Osteocyte (in vitro differentiated cells): ENCODE results near the gene PABPN1L. TPM values are rescaled to one million over a fixed set of nuclear protein-coding genes. Genes with fewer than 3 reads are reported as not detected.

Source experiments
- DNase-seq: peaks from one replicate; pipeline ENCODE4 v3.0.0; 2021; ENCODE audit warnings: mixed read lengths; ENCODE audit not compliant: unreplicated experiment; ENCODE audit errors: extremely low spot score
- H3K27ac Mint-ChIP-seq: one replicate; pipeline ENCODE4 v1.8.0; 2021; ENCODE audit warnings: mild to moderate bottlenecking, mixed read lengths; ENCODE audit not compliant: unreplicated experiment
- H3K27me3 Mint-ChIP-seq: one replicate; pipeline ENCODE4 v1.8.0; 2021; ENCODE audit warnings: mixed read lengths; ENCODE audit not compliant: unreplicated experiment
- H3K36me3 Mint-ChIP-seq: one replicate; pipeline ENCODE4 v1.8.0; 2021; ENCODE audit warnings: mixed read lengths; ENCODE audit not compliant: unreplicated experiment
- H3K4me1 Mint-ChIP-seq: one replicate; pipeline ENCODE4 v1.8.0; 2021; ENCODE audit warnings: mixed read lengths; ENCODE audit not compliant: unreplicated experiment
- H3K4me3 Mint-ChIP-seq: one replicate; pipeline ENCODE4 v1.8.0; 2021; ENCODE audit warnings: mild to moderate bottlenecking, moderate library complexity, mixed read lengths; ENCODE audit not compliant: unreplicated experiment
- H3K9me3 Mint-ChIP-seq: one replicate; pipeline ENCODE4 v1.8.0; 2021; ENCODE audit warnings: mixed read lengths; ENCODE audit not compliant: unreplicated experiment
- total RNA-seq: library from RNA; stranded (reverse); gene quantifications from 2 replicates; pipeline ENCODE4 v1.2.1, GENCODE V29; 2021
- TF ChIP-seq, protein P1 (sequence below): fragments of 200-600 bp; sonication (generic); IDR thresholded peaks from 2 replicates; pipeline ENCODE4 v1.5.0; 2021; ENCODE audit warnings: antibody characterized with exemption, mild to moderate bottlenecking, moderate library complexity

PABPN1L gene
- total RNA-seq, 1 donor from 2014 or later, result not detected

DNA sequence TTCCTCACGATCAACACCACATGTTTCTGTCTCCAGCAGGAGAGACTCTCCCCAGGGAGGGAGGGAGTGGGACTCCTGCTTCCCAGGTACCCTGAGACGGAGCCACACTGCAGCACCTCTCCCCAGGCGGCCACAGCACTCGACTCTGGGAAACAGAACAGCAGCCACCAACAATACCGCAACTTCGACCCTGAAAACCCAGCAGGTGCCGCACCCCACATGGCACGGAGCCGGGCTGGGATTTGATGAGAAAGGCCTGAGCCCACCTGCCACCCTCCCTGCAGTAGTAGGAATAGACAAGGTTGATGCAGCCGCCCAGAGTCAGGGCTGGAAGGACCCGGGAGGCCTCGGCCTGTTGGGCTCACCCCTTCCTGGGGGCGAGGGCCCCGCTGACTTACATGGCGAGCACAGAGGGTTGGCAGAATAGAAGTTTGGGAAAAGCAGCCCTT, 24.1 kb downstream of the PABPN1L start:
- Mint-ChIP-seq H3K27me3 (no peaks in the 10 kb centered on the region), H3K27ac (no peak overlapping the region), H3K9me3 (no peaks in the 10 kb centered on the region), H3K4me1 (no peaks in the 10 kb centered on the region), H3K36me3 (peaks cover 4% of the 10 kb centered on the region), H3K4me3 (no peak overlapping the region)
- no peak for DNase-seq
- TF ChIP-seq, protein P1, sequence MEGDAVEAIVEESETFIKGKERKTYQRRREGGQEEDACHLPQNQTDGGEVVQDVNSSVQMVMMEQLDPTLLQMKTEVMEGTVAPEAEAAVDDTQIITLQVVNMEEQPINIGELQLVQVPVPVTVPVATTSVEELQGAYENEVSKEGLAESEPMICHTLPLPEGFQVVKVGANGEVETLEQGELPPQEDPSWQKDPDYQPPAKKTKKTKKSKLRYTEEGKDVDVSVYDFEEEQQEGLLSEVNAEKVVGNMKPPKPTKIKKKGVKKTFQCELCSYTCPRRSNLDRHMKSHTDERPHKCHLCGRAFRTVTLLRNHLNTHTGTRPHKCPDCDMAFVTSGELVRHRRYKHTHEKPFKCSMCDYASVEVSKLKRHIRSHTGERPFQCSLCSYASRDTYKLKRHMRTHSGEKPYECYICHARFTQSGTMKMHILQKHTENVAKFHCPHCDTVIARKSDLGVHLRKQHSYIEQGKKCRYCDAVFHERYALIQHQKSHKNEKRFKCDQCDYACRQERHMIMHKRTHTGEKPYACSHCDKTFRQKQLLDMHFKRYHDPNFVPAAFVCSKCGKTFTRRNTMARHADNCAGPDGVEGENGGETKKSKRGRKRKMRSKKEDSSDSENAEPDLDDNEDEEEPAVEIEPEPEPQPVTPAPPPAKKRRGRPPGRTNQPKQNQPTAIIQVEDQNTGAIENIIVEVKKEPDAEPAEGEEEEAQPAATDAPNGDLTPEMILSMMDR, result no peak

- no peaks in the 10 kb centered on the region for H3K27me3 Mint-ChIP-seq
- H3K4me1 Mint-ChIP-seq, result no peaks in the 10 kb centered on the region
- H3K4me3 Mint-ChIP-seq, result no peak overlapping the region
- H3K36me3 Mint-ChIP-seq, result peaks cover 4% of the 10 kb centered on the region
- DNase-seq, result no peak
- TF ChIP-seq, protein P1, result no peak
- no peak overlapping the region for H3K27ac Mint-ChIP-seq
- H3K9me3 Mint-ChIP-seq, result no peaks in the 10 kb centered on the region
Measured at GRCh38 chr16:88841521-88842307, 24.7 kb downstream of the PABPN1L start.

DNA sequence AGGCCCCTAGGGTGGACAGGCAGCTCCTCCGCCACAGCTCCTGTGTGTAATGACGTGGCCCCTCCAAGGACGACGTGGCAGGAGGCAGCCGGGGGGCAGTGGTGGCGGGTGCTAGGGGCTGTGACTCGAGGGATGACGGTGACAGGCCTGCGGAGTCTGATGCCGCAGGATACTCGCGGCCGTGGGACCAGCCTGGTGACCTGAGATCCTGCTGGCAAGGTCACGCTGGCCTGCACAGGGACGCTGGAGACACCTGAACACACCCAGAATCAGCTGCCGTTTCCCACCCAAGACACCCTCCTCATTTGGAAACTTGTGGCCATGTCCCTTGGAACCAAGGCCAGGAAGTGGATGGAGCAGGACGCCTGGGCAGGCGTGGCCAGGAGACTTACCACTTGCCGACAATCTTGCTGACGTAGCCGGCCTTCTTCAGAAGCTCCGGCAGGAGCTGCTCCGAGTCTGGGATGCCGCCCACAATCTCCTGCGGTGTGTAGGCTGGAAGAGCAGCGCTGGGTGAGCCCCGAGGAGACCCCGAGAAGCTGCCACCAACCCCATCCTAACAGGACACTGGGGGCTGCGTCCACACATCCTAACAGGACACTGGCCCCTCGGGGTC, 25.8 kb downstream of the PABPN1L start:
- Mint-ChIP-seq H3K9me3 (no peaks in the 10 kb centered on the region), H3K36me3 (peaks cover 4% of the 10 kb centered on the region), H3K27ac (no peak overlapping the region), H3K4me3 (no peak overlapping the region), H3K4me1 (no peaks in the 10 kb centered on the region), H3K27me3 (no peaks in the 10 kb centered on the region)
- TF ChIP-seq, protein P1, result no peak
- no peak for DNase-seq

DNA sequence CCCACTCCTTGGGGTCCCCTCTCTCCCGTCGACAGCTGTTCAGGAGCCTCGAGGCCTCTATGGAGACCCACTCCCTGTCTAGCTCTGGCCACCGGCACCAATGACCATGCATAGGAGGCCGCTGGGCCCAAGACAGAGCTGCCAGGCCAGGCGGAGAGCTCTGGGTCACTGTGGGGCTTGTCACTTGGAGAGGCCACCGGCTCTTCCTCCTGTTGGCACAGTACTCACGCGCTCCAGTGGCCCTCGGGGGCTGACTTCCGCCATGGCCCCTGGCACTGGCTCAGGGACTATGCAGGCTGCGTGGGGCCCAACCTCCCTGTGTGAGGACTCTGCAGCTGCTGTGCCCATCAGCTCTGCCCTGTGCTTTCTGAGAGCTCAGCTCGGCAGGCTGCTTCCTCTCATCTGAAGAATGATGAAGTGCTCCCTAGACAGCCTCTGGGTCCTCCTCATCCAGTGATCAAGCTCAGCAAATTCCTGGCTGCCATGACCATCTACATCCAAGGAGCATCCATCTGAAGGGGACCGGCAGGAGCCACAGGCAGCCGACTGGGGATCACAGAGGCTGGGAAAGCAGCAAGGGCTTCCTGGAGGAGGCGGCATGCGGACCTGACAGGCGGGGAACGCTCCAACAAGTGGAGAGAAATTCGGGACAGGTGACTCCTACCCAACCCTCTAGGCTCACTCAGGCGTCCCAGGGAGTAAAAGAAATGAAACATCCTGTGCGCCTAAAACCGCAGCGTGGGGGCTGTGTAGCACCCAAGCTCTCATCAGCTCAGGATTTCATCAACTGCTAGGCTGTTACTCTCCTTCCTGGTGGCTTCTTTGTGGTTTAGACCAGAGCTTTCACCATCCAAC, 26.5 kb downstream of the PABPN1L start:
- Mint-ChIP-seq H3K27me3 (no peaks in the 10 kb centered on the region), H3K36me3 (peaks cover 4% of the 10 kb centered on the region), H3K9me3 (no peaks in the 10 kb centered on the region), H3K27ac (no peak overlapping the region), H3K4me1 (no peaks in the 10 kb centered on the region), H3K4me3 (no peak overlapping the region)
- no peak for DNase-seq
- TF ChIP-seq, protein P1, result no peak
